Mucosa of gallbladder (tissue), 1 donor: ENCODE results near the gene HSD17B1. TPM values are rescaled to one million over a fixed set of nuclear protein-coding genes. Genes with fewer than 3 reads are reported as not detected.
A peak's percentile ranks its signal among the peaks of the same experiment; 100 is the strongest.
"Not testable (repeated sequence)": the region's sequence is repeated elsewhere in the genome, so short reads cannot be mapped to it uniquely, and the experiment has no call there.

ENCODE experiments used
- DNase-seq: peaks from one replicate; pipeline ENCODE4 v3.0.0-alpha.2; 2020; ENCODE audit warnings: low spot score
- total RNA-seq: library from RNA; stranded (reverse); gene quantifications from one replicate; pipeline ENCODE4 v1.2.1, GENCODE V29; 2021
- donor health status: DM: no; HTN: no; CAD: no.

Gene HSD17B1
- total RNA-seq, 1 donor from 2014 or later, result 2.4 TPM

DNA sequence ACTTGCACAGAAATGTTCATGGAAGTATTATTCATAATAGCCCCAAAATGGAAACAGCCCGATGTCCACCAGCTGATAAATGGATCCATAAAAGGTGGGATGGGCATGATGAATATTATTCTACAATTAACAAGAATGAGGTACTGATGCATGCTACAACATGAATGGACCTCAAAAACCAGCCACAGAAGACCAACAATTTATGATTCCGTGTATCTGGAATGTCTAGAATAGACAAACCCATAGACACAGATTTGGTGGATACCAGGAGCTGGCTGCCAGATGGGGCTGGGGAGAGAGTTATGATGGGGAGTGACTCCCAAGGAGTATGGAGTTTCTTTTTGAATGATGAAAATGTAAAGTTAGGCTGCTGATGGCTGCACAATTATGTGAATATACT lies 27.5 kb upstream of the HSD17B1 start:
- DNase-seq, result no peak

GRCh38 chr17:42526031-42526444 lies 26.7 kb upstream of the HSD17B1 start:
- DNase-seq, result no peak

DNA sequence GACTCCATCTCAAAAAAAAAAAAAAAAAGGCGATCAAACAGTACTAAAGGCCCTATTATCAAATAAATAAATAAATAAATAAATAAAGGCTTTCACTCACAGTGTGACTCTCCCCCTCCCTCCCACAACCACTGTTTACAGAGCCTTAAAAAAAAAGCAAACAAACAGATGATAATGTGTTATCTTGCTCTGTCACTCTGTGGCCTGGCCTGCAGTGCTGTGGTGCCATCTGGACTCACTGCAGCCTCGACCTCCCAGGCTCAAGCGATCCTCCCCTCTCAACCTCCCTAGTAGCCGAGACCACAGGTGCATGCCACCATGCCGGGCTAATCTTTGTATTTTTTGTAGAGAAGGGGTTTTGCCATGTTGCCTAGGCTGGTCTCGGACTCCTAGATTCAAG lies 24.8 kb upstream of the HSD17B1 start:
- DNase-seq, result no peak

- DNase-seq, result no peak
These were observed 23.7 kb upstream of the HSD17B1 start for GRCh38 chr17:42529061-42529460.

DNA sequence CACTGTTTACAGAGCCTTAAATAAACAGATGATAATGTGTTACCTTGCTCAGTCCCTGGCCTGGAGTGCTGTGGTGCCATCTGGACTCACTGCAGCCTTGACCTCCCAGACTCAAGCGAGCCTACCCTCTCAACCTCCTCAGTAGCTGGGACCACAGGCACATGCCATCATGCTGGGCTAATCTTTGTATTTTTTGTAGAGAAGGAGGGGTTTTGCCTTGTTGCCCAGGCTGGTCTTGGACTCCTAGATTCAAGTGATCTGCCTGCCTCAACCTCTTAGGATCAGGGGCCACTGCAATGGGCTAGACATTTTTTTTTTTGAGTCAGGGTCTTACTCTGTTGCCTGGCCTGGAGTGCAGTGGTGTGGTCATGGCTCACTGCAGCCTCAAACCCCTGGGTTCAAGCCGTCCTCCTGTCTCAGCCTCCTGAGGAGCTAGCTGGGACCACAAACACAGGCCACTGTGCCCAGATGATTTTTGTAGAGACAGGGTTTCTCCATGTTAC lies 21.7 kb upstream of the HSD17B1 start:
- no peak for DNase-seq

GRCh38 chr17:42531455-42532354 lies 21.0 kb upstream of the HSD17B1 start:
- peak; percentile 61 for DNase-seq

DNA sequence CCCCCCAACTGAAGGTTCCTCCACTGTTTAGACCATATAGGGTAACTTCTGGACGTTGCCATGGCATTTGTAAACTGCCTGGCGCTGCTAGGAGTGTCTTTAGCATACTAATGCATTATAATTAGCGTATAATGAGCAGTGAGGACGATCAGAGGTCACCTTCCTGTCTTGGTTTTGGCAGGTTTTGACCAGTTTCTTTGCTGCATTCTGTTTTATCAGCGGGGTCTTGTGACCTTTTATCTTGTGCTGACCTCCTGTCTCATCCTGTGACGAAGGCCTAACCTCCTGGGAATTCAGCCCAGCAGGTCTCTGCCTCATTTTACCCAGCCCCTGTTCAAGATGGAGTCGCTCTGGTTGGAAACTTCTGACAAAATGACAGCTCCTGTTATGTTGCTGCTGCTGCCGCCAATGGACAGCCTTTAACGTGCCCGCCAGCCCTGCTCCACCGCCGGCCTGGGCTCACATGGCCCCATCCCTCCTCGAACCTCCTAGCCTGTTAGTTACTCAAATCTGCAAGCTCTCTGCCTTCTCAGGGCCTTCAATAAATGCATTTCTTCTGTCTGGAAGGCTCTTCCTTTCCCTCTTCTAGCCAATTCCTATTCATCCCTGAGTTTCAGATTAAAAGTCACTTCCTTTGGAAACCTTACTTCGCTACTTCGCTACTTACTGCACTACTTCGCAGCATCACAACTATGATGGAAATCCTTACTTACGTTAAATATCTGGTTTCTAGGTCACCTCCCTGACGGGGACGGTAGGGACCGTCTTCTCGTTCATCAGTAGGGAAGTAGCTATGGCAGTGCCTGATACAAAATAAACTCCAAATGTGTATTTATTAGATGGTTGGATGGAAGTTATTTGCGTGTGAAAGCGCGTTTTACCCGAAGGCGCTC lies 17.3 kb upstream of the HSD17B1 start:
- no peak for DNase-seq

DNA sequence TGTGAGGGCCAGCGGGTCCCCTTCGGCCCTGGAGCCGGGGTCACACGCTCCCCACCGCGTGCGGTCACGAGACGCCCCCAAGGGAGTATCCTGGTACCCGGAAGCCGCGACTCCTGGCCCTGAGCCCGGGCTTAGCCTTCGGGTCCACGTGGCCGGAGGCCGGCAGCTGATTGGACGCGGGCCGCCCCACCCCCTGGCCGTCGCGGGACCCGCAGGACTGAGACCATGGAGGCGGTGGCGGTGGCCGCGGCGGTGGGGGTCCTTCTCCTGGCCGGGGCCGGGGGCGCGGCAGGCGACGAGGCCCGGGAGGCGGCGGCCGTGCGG lies 16.7 kb upstream of the HSD17B1 start, which contains the start of gene NAGLU:
TSS of gene NAGLU (plus strand) at position 194 of the 324 bp plus-strand sequence. CDS start at position 226, 32 bp downstream.
- DNase-seq, result peak; percentile 97

- peak; percentile 82 for DNase-seq
These were observed 16.2 kb upstream of the HSD17B1 start for GRCh38 chr17:42536372-42537155.

DNA sequence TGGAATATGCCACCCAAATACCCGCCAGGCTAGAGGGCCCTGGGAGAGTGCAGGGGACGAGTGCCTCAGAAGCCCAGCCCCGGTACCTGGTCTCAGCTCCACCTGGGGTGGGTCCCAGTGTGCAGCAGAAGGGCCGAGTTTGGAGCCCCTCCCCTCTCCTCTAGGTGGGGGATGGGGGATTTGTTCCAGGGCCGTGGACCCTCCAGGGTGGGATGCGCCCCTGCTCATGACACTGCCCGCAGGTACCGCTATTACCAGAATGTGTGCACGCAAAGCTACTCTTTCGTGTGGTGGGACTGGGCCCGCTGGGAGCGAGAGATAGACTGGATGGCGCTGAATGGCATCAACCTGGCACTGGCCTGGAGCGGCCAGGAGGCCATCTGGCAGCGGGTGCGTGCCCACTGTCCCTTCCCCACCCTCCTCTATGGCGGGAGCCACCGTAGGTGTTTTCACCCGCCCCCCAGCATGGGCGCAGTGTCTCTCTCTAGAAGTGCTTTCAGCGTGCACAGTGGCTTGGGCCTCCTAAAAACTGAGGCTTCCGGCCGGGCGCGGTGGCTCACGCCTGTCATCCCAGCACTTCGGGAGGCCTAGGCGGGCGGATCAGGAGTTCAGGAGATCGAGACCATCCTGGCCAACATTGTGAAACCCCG lies 15.4 kb upstream of the HSD17B1 start:
- no peak for DNase-seq

DNA sequence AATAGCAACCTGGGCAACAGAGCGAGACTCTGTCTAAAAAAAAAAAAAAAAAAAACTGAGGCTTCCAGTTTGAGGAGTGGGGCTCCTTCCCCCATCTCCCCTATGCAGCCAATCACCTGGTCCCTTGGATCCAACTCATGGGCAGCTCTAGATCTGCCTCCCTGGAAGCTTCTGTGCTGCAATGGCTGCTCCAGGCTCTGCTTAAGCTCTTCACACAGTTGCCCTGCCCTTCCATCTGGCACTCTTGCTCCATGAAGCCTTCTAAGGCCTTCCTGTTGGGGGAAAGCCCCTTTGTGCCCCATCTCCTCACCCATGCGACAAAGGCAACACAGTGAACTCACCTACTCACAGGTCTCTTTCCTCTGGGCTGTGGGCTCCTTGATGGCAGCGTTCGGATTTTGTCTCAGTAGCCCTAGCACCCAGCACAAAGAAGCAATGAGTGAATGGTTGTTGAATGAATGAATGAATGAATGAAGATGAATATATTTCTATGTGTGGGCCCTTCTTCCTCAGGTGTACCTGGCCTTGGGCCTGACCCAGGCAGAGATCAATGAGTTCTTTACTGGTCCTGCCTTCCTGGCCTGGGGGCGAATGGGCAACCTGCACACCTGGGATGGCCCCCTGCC lies 14.8 kb upstream of the HSD17B1 start:
- no peak for DNase-seq

DNA sequence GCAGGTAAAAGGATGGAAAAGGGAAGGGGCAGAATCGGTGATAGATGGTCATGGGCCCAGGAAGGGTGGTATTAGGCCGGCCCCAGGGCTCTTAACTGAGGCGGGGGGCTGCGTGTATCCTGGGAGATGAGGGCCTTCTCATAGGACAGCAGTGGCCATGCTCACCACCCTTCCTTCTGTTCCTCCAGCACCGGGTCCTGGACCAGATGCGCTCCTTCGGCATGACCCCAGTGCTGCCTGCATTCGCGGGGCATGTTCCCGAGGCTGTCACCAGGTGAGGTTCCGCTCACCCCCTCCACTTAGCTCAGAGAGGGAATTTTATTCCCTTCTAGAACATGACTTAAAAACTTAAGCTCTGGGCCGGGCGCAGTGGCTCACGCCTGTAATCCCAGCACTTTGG lies 14.2 kb upstream of the HSD17B1 start:
- DNase-seq, result no peak

- DNase-seq, result not testable (repeated sequence)
These were observed 12.2 kb upstream of the HSD17B1 start for GRCh38 chr17:42540558-42540957.

GRCh38 chr17:42541041-42541833 lies 11.5 kb upstream of the HSD17B1 start:
- DNase-seq, result no peak

- DNase-seq, result no peak
These were observed 9.3 kb upstream of the HSD17B1 start for GRCh38 chr17:42543190-42544079.

- DNase-seq, result no peak
These were observed 7.8 kb upstream of the HSD17B1 start for GRCh38 chr17:42544874-42545283.

GRCh38 chr17:42545755-42546505 lies 6.8 kb upstream of the HSD17B1 start:
- DNase-seq, result not testable (repeated sequence)

- DNase-seq, result no peak
These were observed 5.7 kb upstream of the HSD17B1 start for GRCh38 chr17:42547001-42547461.
